WI38 (cell line): ENCODE measurements around the gene RNF11.

Experiments
- H3K4me3 ChIP-seq: 2 replicates; pipeline ENCODE4 v1.5.1; 2011; ENCODE audit warnings: low read depth, mild to moderate bottlenecking, control low read depth, low read length
- TF ChIP-seq, protein P1 (sequence below): IDR thresholded peaks from 2 replicates; pipeline ENCODE4 v1.5.1; 2012; ENCODE audit warnings: low read depth, mild to moderate bottlenecking, control low read depth, low read length

Gene RNF11

DNA sequence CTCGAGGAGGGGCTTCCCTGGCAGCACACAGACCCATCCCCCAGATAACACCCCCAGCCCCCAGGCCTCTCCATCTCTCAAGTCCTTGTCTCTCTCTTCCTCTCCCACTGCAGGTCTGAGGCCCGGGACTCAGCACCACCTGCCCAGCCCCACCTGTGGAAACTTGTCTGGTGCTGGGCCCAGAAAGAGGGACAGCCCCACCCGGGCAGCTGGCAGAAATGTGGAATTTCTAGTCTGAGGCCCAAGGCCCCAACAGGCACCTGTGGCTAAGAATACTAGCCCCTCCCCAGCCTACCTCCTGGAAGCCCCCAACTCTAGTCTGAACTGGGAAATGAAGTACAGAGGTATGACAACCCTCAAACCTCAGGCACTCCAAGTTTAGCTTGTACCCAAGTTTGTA lies 78.9 kb downstream of the RNF11 start:
- H3K4me3 ChIP-seq = no peak overlapping the region
- TF ChIP-seq, protein P1, sequence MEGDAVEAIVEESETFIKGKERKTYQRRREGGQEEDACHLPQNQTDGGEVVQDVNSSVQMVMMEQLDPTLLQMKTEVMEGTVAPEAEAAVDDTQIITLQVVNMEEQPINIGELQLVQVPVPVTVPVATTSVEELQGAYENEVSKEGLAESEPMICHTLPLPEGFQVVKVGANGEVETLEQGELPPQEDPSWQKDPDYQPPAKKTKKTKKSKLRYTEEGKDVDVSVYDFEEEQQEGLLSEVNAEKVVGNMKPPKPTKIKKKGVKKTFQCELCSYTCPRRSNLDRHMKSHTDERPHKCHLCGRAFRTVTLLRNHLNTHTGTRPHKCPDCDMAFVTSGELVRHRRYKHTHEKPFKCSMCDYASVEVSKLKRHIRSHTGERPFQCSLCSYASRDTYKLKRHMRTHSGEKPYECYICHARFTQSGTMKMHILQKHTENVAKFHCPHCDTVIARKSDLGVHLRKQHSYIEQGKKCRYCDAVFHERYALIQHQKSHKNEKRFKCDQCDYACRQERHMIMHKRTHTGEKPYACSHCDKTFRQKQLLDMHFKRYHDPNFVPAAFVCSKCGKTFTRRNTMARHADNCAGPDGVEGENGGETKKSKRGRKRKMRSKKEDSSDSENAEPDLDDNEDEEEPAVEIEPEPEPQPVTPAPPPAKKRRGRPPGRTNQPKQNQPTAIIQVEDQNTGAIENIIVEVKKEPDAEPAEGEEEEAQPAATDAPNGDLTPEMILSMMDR = no peak

DNA sequence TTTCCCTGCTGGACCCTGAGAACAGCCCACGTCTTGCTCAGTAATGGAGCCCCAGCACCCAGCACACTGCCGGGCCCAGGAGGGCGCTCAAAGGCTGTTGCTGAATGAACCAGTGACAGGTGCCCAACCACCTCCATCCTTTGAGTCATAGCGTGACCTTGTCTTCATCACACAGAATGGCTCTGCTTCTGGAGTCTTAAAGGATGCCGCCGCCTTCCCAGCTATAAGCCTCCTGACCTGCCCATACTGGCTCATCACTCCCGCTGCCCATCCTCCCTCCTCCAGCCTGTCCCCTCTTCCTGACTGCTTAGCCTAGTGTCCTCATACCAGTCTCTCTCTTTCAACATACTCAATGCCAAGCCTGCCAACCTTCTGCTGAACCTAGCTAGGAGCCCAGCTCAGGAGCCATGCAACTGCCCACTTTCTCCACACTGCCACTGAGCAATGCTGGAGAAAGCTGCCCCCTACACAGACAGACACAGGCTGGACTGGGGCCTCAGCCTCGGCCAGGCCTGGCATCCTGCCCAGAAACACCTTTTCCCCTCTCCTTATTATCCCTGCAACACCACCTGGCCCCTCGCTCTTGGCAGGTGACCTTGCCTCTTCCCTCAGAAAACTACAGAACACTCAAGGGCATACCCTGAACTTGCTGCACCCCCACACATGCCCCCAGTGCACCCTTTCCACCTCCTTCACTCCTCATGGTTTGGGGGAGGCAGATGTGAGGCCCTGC lies 80.2 kb downstream of the RNF11 start:
- H3K4me3 ChIP-seq = no peak overlapping the region
- TF ChIP-seq, protein P1 = no peak

DNA sequence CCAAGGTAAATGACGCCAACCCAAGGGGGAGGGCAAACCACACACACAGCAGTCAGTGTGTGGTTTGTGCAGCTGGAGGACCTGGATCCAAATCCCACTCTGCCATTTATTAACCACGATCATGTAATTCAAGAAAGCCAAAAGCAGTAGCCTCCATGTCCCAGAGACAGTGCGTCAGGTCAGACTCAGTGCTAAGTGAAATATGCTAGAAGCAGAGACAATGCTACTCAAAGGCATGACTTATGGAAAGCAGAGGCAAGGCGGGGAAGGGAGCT lies 80.7 kb downstream of the RNF11 start:
- no peak overlapping the region for H3K4me3 ChIP-seq
- TF ChIP-seq, protein P1 = no peak

DNA sequence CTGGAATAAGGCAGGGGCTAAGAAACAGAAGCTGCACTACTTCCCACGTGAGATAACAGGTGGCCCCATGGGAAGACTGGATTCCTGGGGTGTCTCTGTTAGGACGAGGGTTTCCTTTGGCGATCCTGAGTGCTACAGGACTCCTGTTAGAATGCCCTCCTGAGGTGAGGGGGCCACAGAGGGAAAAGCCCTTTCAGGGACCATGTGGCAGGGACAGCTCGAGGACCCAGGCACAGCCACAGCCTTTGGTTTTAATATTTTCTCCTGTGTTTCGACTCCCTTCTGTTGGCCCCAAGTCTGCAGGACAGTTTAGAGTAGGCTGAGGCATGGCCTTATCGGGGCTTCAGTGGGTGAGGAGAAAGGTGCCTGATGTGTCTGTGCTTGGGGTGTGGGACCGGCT lies 81.7 kb downstream of the RNF11 start:
- TF ChIP-seq, protein P1 = no peak
- no peak overlapping the region for H3K4me3 ChIP-seq

DNA sequence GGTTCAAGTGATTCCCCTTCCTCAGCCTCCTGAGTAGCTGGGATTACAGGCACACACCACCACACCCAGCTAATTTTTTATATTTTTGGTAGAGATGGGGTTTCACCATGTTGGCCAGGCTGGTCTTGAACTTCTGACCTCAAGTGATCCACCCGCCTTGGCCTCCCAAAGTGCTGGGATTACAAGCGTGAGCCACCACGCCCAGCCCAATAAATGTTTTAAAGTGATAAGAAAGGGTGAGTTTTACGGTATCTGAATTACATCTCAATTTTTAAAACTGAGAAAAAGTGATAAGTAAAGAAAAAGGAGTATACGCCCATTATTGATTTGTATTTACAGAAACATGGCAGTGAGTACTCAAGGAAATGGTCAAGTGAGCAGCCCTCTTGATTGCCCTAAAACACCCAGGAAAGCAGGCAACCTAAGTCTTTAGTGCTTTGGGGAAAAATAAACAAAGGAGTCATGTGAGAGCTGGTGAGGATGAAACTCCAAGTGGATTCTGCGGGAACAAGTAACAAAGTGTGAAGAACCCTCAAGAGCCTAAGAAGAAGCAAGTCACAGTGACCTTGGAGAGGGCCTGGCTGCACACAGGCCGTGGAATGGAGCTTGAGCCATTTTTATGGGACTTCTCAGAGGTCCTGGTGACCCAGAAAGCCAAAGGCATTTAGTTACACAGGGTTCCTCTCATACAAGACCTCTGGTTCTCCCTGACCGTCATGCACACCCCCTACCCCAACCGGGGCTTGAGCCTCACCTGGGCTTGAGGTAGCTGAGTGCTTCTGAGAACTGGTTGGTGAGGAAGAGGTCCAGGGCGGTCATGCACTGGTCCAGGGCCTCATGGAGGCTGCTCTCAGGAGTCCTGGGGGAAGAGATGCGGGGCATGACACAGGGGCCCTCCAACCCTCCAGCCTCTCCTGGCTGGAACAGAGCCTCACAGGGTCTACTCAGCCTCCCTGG lies 85.2 kb downstream of the RNF11 start:
- no peak overlapping the region for H3K4me3 ChIP-seq
- TF ChIP-seq, protein P1 = no peak

DNA sequence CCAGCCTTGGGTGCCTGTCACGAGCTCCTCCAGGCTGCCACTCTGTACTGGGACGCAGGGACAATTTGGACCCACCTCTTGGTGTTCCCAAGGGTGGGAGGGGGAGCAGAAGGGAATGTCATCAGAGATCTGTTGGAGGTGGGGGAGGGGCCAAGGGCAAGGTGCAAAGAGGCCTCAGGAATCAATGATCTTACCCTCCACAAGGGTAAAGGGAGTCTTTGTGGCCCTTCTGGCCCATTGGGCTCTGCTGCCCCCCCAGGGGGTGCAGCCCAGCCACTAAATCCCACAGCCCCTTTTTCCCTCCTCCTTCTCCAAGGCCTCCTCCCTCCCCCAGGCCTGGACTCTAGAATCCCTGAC lies 85.8 kb downstream of the RNF11 start:
- TF ChIP-seq, protein P1 = no peak
- no peak overlapping the region for H3K4me3 ChIP-seq
